ENCODE measurements around the gene SLC25A22.

- TF ChIP-seq, protein P1, sequence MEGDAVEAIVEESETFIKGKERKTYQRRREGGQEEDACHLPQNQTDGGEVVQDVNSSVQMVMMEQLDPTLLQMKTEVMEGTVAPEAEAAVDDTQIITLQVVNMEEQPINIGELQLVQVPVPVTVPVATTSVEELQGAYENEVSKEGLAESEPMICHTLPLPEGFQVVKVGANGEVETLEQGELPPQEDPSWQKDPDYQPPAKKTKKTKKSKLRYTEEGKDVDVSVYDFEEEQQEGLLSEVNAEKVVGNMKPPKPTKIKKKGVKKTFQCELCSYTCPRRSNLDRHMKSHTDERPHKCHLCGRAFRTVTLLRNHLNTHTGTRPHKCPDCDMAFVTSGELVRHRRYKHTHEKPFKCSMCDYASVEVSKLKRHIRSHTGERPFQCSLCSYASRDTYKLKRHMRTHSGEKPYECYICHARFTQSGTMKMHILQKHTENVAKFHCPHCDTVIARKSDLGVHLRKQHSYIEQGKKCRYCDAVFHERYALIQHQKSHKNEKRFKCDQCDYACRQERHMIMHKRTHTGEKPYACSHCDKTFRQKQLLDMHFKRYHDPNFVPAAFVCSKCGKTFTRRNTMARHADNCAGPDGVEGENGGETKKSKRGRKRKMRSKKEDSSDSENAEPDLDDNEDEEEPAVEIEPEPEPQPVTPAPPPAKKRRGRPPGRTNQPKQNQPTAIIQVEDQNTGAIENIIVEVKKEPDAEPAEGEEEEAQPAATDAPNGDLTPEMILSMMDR (optimal IDR thresholded peaks at IDR 0.05 in 1 of 3, IDR thresholded peaks at IDR 0.05 in 1 of 3, conservative IDR thresholded peaks at IDR 0.05 in 1 of 3; ENCODE audit: extremely low read depth in 1 of 3, insufficient read depth in 2 of 3, low read length in 3 of 3) = no peak
- no peak for TF ChIP-seq EZH2 (IDR thresholded peaks at IDR 0.05; ENCODE audit: low read length)
These were observed 51.6 kb downstream of the SLC25A22 start for GRCh38 chr11:746289-747157.
